HG03045 (cell line): ENCODE measurements around the gene PIP5K1B.

Experiments
- ATAC-seq: cut with Tn5 transposase; IDR thresholded peaks from one replicate; pipeline ENCODE4 v1.9.1; 2021; ENCODE audit warnings: mild to moderate bottlenecking, moderate library complexity; ENCODE audit not compliant: unreplicated experiment

Gene PIP5K1B

GRCh38 chr9:68768619-68769018 lies 63.6 kb downstream of the PIP5K1B start:
- no peak for ATAC-seq

- no peak for ATAC-seq
Measured at GRCh38 chr9:68769852-68770251, 64.8 kb downstream of the PIP5K1B start.

GRCh38 chr9:68771376-68771775 lies 66.3 kb downstream of the PIP5K1B start:
- ATAC-seq = no peak

GRCh38 chr9:68775003-68775730 lies 70.1 kb downstream of the PIP5K1B start:
- ATAC-seq = no peak

GRCh38 chr9:68777070-68777763 lies 72.2 kb downstream of the PIP5K1B start:
- ATAC-seq = no peak

- no peak for ATAC-seq
Measured at GRCh38 chr9:68778635-68779034, 73.6 kb downstream of the PIP5K1B start.

- peak; percentile 86 for ATAC-seq
Measured at GRCh38 chr9:68779558-68780379, 74.7 kb downstream of the PIP5K1B start.

- ATAC-seq = no peak
Measured at GRCh38 chr9:68780380-68780712, 75.3 kb downstream of the PIP5K1B start.

GRCh38 chr9:68780720-68781119 lies 75.7 kb downstream of the PIP5K1B start:
- no peak for ATAC-seq

- ATAC-seq = no peak
Measured at GRCh38 chr9:68781928-68782327, 76.9 kb downstream of the PIP5K1B start.

GRCh38 chr9:68782546-68782945 lies 77.5 kb downstream of the PIP5K1B start:
- ATAC-seq = no peak

- ATAC-seq = no peak
Measured at GRCh38 chr9:68785965-68786364, 80.9 kb downstream of the PIP5K1B start.

GRCh38 chr9:68791169-68791568 lies 86.1 kb downstream of the PIP5K1B start:
- no peak for ATAC-seq

- ATAC-seq = peak; percentile 68
Measured at GRCh38 chr9:68793605-68794343, 88.7 kb downstream of the PIP5K1B start.

GRCh38 chr9:68794898-68795297 lies 89.9 kb downstream of the PIP5K1B start:
- ATAC-seq = no peak

GRCh38 chr9:68795411-68795810 lies 90.4 kb downstream of the PIP5K1B start:
- ATAC-seq = no peak

- ATAC-seq = no peak
Measured at GRCh38 chr9:68797116-68797515, 92.1 kb downstream of the PIP5K1B start.

GRCh38 chr9:68798423-68798822 lies 93.4 kb downstream of the PIP5K1B start:
- no peak for ATAC-seq

- ATAC-seq = no peak
Measured at GRCh38 chr9:68800836-68801235, 95.8 kb downstream of the PIP5K1B start.

GRCh38 chr9:68802525-68803015 lies 97.5 kb downstream of the PIP5K1B start:
- ATAC-seq = peak; percentile 98
